Karpas-422 (cell line): ENCODE results near the gene ERAP2. TPM values are rescaled to one million over a fixed set of nuclear protein-coding genes. Genes with fewer than 3 reads are reported as not detected.

Experiments
- DNase-seq: peaks from one replicate; pipeline ENCODE4 v3.0.0-alpha.2; 2015
- H2AFZ ChIP-seq: fragments of 200-600 bp; sonication (generic); 2 replicates; pipeline ENCODE4 v1.6.1; 2014; ENCODE audit warnings: antibody characterized with exemption, low read length, mixed read lengths
- H3K27ac ChIP-seq: fragments of 200-600 bp; sonication (generic); 2 replicates; pipeline ENCODE4 v1.5.1; 2014; ENCODE audit warnings: mild to moderate bottlenecking, low read length, moderate library complexity
- H3K27me3 ChIP-seq: fragments of 200-600 bp; sonication (generic); 2 replicates; pipeline ENCODE4 v1.6.1; 2014; ENCODE audit warnings: low read length, mixed read lengths
- H3K36me3 ChIP-seq: fragments of 200-600 bp; sonication (generic); 2 replicates; pipeline ENCODE4 v1.6.1; 2014; ENCODE audit warnings: low read length, mixed read lengths; ENCODE audit not compliant: insufficient read depth
- H3K4me1 ChIP-seq: fragments of 200-600 bp; sonication (generic); 2 replicates; pipeline ENCODE4 v1.6.1; 2014; ENCODE audit warnings: mild to moderate bottlenecking, low read length, mixed read lengths
- H3K4me2 ChIP-seq: fragments of 200-600 bp; sonication (generic); 2 replicates; pipeline ENCODE4 v1.6.1; 2014; ENCODE audit warnings: low read length, low read depth, mild to moderate bottlenecking; ENCODE audit not compliant: poor library complexity, severe bottlenecking
- H3K4me3 ChIP-seq: fragments of 200-600 bp; sonication (generic); 2 replicates; pipeline ENCODE4 v1.5.1; 2014; ENCODE audit warnings: mild to moderate bottlenecking, antibody characterized with exemption, low read length, mixed read lengths
- H3K79me2 ChIP-seq: fragments of 200-600 bp; sonication (generic); 2 replicates; pipeline ENCODE4 v1.6.1; 2014; ENCODE audit warnings: mild to moderate bottlenecking, low read length, mixed read lengths
- H3K9ac ChIP-seq: fragments of 200-600 bp; sonication (generic); 2 replicates; pipeline ENCODE4 v1.6.0; 2014; ENCODE audit warnings: low read length
- H3K9me2 ChIP-seq: fragments of 200-600 bp; sonication (generic), shearing (Covaris generic); replicated peaks from 2 replicates; pipeline ENCODE4 v1.6.0; 2014; ENCODE audit warnings: mild to moderate bottlenecking, low read length, moderate library complexity; ENCODE audit not compliant: insufficient read depth
- H3K9me3 ChIP-seq: fragments of 300-700, 200-600 bp; sonication (generic); 2 replicates; pipeline ENCODE4 v1.6.1; 2014; ENCODE audit warnings: low read length, mixed read lengths
- H4K20me1 ChIP-seq: fragments of 200-600 bp; sonication (generic); 2 replicates; pipeline ENCODE4 v1.6.1; 2014; ENCODE audit warnings: mild to moderate bottlenecking, antibody characterized with exemption, low read length, low read depth; ENCODE audit not compliant: insufficient read depth
- total RNA-seq: library from RNA; depleted of rRNA; stranded (reverse); fragments of >200 nt; shearing (Covaris generic); gene quantifications from 2 replicates; pipeline ENCODE4 v1.2.3, GENCODE V29; 2014; ENCODE audit warnings: low replicate concordance

Gene ERAP2
- total RNA-seq, 1 experiment from 2014 or later = 60.5 TPM

DNA sequence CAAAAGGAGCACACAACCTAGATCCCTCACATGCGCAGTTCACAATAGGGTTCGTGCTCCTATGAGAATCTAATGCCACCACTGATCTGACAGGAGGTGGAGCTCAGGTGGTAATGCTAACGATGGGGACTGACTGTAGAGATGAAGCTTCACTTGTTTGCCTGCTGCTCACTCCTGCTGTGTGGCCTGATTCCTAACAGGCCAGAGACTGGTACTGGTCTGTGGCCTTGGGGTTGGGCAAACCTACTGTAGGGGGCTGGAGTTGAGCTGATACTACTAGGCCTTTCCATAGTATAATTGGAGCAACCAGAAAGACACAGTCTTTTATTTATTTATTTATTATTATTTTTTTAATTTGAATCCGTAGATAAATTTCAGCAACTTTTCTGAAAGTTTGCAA lies 64.8 kb downstream of the ERAP2 start:
- H3K9me2 ChIP-seq = no peaks in the 10 kb centered on the region
- peaks cover 95% of the 10 kb centered on the region for H3K79me2 ChIP-seq
- no peaks in the 10 kb centered on the region for H4K20me1 ChIP-seq
- no peak for DNase-seq
- H3K9ac ChIP-seq = no peak overlapping the region
- no peaks in the 10 kb centered on the region for H3K27me3 ChIP-seq
- H3K36me3 ChIP-seq = peaks cover 13% of the 10 kb centered on the region; the same call in 1 of the 2 replicates
- H3K4me3 ChIP-seq = no peak overlapping the region
- no peak overlapping the region for H3K27ac ChIP-seq
- no peak overlapping the region for H3K4me2 ChIP-seq
- peaks cover 44% of the 10 kb centered on the region for H3K4me1 ChIP-seq
- no peak overlapping the region for H2AFZ ChIP-seq
- no peaks in the 10 kb centered on the region for H3K9me3 ChIP-seq

DNA sequence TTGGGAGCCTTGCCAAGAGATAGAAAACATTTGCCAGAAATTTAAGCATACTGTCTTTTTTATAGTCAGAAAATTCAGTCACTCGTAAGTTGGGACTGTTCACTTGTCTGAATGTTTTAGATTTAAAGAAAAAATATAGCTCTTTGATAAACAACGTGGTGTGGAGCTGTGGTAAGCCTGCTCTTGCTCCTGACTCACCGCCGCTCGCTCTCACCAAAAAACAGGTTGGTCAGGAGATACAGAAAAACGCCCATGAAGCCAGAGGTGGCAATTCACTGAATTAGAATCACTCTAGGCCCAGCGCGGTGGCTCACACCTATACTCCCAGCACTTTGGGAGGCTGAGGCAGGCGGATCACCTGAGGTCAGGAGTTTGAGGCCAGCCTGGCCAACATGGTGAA lies 65.8 kb downstream of the ERAP2 start:
- Histone ChIP-seq H3K4me2 (no peak overlapping the region), H3K27ac (no peak overlapping the region), H3K4me1 (peaks cover 49% of the 10 kb centered on the region), H3K79me2 (peaks cover 95% of the 10 kb centered on the region), H3K9me3 (no peaks in the 10 kb centered on the region), H2AFZ (no peak overlapping the region), H3K27me3 (no peaks in the 10 kb centered on the region), H4K20me1 (no peaks in the 10 kb centered on the region), H3K9ac (no peak overlapping the region), H3K9me2 (no peaks in the 10 kb centered on the region), H3K36me3 (peaks cover 13% of the 10 kb centered on the region; the same call in 1 of the 2 replicates), H3K4me3 (no peak overlapping the region)
- DNase-seq = no peak

DNA sequence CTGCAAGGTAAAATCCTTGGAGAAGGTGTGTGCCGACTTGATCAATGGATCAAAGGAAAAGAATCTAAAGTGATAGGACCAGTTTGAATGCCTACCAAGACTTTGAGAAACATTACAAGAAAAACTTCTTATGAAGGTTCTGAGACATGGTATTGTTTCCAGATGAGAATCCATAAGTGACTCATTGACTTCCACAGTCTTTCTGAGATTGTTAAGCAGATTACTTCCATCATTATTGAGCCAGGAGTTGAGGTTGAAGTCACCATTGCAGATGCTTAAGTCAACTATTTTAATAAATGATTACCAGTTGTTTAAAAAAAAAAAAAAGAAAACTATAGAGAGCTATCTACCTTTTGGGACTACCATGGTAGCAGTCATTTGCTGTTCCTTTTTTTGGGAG lies 66.6 kb downstream of the ERAP2 start:
- H3K4me1 ChIP-seq = peaks cover 40% of the 10 kb centered on the region
- H3K9me2 ChIP-seq = no peaks in the 10 kb centered on the region
- no peaks in the 10 kb centered on the region for H4K20me1 ChIP-seq
- no peak overlapping the region for H3K4me2 ChIP-seq
- H3K79me2 ChIP-seq = peaks cover 95% of the 10 kb centered on the region
- H3K9me3 ChIP-seq = no peaks in the 10 kb centered on the region
- no peak overlapping the region for H2AFZ ChIP-seq
- no peaks in the 10 kb centered on the region for H3K27me3 ChIP-seq
- no peak overlapping the region for H3K9ac ChIP-seq
- no peak overlapping the region for H3K4me3 ChIP-seq
- no peak overlapping the region for H3K27ac ChIP-seq
- H3K36me3 ChIP-seq = peaks cover 11% of the 10 kb centered on the region; the same call in 1 of the 2 replicates
- no peak for DNase-seq

DNA sequence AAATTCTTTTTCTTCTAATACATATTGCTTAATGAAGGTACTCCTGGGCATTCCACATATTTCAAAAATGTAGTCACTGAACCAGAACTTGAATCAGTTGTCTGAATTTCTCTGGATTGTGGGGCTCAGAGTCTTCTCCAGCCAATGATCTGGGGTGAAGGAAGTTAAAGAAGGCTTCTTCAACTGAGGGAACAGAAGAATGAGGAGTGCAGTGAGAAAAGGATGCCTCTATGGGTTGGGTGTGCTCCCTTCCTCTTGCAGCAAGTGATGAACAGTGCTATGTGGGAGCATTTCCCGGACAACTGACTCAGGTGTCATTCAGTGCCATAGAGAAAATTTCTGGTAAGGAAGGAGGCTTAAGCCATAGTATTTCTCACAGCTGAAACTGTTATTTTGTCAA lies 67.5 kb downstream of the ERAP2 start:
- no peaks in the 10 kb centered on the region for H3K9me2 ChIP-seq
- peaks cover 95% of the 10 kb centered on the region for H3K79me2 ChIP-seq
- H3K4me1 ChIP-seq = peaks cover 31% of the 10 kb centered on the region
- DNase-seq = no peak
- peaks cover 7% of the 10 kb centered on the region; the same call in 1 of the 2 replicates for H3K36me3 ChIP-seq
- no peak overlapping the region for H3K4me2 ChIP-seq
- H3K9me3 ChIP-seq = no peaks in the 10 kb centered on the region
- no peak overlapping the region for H3K4me3 ChIP-seq
- H2AFZ ChIP-seq = no peak overlapping the region
- no peaks in the 10 kb centered on the region for H3K27me3 ChIP-seq
- no peak overlapping the region for H3K9ac ChIP-seq
- H3K27ac ChIP-seq = no peak overlapping the region; the same call in 1 of the 2 replicates
- no peaks in the 10 kb centered on the region for H4K20me1 ChIP-seq

DNA sequence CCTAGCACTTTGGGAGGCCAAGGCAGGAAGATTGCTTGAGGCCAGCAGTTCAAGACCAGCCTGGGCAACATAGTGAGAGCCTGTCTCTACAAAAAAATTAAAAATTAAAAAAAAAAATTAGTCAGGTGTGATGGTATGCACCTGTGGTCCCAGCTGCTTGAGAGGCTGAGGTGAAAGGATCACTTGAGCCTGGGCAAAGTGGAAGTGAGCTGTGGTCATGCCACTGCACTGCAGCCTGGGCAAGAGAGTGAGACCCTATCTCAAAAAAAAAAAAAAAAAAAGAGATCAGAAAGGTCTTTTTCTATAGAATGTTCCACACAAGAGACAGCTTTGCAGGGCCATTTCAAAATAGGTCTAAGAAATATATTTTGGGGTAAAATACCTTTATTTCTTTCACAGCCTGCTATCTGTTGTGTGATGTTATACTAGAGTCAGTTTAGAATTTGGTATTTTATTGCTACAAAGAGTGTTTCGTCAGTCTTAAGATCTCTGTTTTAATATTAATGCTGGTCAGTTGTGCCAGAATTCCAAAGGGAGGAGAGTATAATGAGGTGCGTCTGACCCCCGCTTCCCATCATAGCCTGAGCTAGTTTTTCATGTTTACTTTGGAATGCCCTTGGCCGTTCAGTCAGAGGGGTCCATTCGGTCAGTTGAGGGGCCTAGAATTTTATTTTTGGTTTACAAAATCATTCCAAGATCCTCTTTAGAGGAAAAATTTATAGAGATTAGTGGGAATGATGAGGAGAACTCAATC lies 69.0 kb downstream of the ERAP2 start:
- H3K27me3 ChIP-seq = no peaks in the 10 kb centered on the region
- peaks cover 95% of the 10 kb centered on the region for H3K79me2 ChIP-seq
- H3K9me3 ChIP-seq = no peaks in the 10 kb centered on the region
- peaks cover 3% of the 10 kb centered on the region; the same call in 1 of the 2 replicates for H3K36me3 ChIP-seq
- H3K4me2 ChIP-seq = no peak overlapping the region
- no peak overlapping the region for H2AFZ ChIP-seq
- H3K9ac ChIP-seq = no peak overlapping the region
- DNase-seq = no peak
- no peak overlapping the region for H3K27ac ChIP-seq
- H4K20me1 ChIP-seq = no peaks in the 10 kb centered on the region
- peaks cover 18% of the 10 kb centered on the region for H3K4me1 ChIP-seq
- no peaks in the 10 kb centered on the region for H3K9me2 ChIP-seq
- no peak overlapping the region for H3K4me3 ChIP-seq

DNA sequence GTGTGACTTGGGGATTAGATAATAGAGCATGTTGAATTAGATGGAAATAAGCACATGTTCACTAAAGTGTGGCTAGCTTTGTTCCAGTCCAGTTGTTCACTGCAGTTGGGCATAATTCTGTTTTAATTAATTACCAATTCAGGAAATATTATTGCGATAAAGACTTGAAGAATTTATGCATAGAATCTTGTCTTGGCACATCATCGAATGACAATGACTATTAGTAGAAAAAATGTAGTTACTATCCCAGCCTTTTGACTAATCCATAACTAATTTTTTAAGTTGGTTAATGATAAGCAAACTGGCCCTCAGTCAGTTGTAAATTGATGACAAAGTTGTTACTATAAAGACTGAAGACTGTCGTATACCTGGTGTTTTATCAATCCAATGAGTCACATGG lies 70.1 kb downstream of the ERAP2 start:
- Histone ChIP-seq H3K4me3 (no peak overlapping the region), H3K27me3 (no peaks in the 10 kb centered on the region), H3K79me2 (peaks cover 95% of the 10 kb centered on the region), H4K20me1 (no peaks in the 10 kb centered on the region), H3K36me3 (no peaks in the 10 kb centered on the region; the same call in 1 of the 2 replicates), H3K9me3 (no peaks in the 10 kb centered on the region), H3K4me1 (peaks cover 15% of the 10 kb centered on the region), H2AFZ (no peak overlapping the region), H3K9me2 (no peaks in the 10 kb centered on the region), H3K9ac (no peak overlapping the region), H3K4me2 (no peak overlapping the region), H3K27ac (peak overlapping the region; percentile 18; the same call in 1 of the 2 replicates)
- DNase-seq = no peak

DNA sequence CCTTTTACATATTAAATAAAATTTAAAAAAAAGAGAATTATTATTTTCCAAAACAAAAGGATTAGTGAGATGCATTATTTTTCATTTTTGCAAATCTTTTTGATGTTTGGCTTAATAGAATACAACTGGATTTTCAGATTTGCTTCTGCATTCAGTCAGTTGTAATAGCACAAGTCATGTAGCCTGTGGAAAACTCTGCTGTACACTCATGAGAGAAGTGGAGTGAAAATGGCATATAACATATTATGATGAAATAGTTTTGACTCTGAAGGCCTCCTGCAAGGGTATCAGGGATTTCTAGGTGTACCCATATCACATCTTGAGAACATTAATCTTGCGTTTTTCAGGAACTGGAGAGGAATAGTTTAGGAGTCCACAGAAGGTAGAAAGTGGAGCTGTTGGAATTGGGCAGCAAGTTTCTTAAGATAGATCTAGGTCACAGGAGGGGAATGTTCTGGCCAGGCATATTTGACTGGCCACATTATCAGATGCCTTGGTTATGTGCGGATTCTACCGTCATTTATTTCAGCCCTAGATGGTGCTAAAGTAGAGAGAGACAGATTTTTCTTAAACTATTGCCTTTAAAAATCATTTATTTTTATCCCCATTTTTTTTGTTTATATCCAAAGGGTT lies 75.9 kb downstream of the ERAP2 start:
- Histone ChIP-seq H3K9ac (no peak overlapping the region), H3K36me3 (no peaks in the 10 kb centered on the region; the same call in 1 of the 2 replicates), H3K4me3 (no peak overlapping the region), H3K9me3 (no peaks in the 10 kb centered on the region), H3K9me2 (no peaks in the 10 kb centered on the region), H3K27ac (no peak overlapping the region), H3K4me2 (no peak overlapping the region), H3K27me3 (no peaks in the 10 kb centered on the region), H4K20me1 (no peaks in the 10 kb centered on the region), H3K4me1 (peaks cover 31% of the 10 kb centered on the region), H3K79me2 (peaks cover 93% of the 10 kb centered on the region), H2AFZ (no peak overlapping the region)
- DNase-seq = no peak

DNA sequence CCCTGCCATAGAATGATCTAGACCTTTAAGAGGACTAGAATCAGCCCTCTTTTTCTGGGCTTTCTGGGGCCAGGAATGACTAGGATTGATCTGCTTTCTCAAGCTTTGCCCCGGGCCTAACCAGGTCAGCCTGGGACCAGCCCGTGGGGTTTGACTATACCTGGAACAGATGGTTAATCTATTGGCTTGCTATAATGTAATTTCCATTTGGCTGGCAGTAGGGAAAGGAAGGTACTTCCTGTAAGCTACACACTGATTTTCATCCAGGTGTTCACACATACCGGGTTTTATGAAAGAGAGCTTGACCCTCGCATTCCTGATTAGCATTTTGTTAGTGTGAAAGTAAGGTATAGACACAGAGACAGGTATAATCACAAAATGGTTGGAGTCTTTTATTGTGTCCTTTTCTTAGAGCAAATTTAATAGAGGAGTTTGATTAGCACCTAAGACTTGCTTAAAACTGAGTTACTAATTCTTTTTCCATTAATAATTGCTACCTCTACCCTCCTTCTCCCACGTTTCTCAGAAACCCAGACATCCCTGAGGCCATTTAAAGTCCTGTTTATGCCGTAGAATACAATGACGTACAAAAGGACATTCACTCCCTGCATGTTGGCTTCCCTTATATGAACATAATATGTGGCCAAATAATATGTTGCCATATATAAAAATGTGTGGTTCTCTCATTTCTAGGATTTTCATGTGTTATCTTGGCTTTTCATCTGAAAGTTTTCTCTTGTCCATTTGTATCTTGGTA lies 76.9 kb downstream of the ERAP2 start:
- H3K9me2 ChIP-seq = no peaks in the 10 kb centered on the region
- peaks cover 93% of the 10 kb centered on the region for H3K79me2 ChIP-seq
- no peaks in the 10 kb centered on the region for H3K9me3 ChIP-seq
- no peak overlapping the region for H3K9ac ChIP-seq
- no peak overlapping the region for H3K27ac ChIP-seq
- no peak overlapping the region for H3K4me3 ChIP-seq
- H2AFZ ChIP-seq = no peak overlapping the region
- no peaks in the 10 kb centered on the region for H3K27me3 ChIP-seq
- H3K36me3 ChIP-seq = no peaks in the 10 kb centered on the region; the same call in 1 of the 2 replicates
- H3K4me1 ChIP-seq = peaks cover 40% of the 10 kb centered on the region
- DNase-seq = no peak
- H3K4me2 ChIP-seq = no peak overlapping the region
- H4K20me1 ChIP-seq = no peaks in the 10 kb centered on the region
